ENCODE results near the gene TPRG1L.
A peak's percentile ranks its signal among the peaks of the same experiment; 100 is the strongest.

The TPRG1L gene

GRCh38 chr1:3651026-3651929, 26.5 kb downstream of the TPRG1L start:
- peaks cover 52% of the 10 kb centered on the region for H3K27me3 ChIP-seq (ENCODE audit: insufficient read depth, poor library complexity, severe bottlenecking)
- no peak for DNase-seq (ENCODE audit: low read depth in 1 of 2, low spot score in 1 of 2)
- H3K27ac ChIP-seq (replicated peaks) = no peak overlapping the region
- TF ChIP-seq GABPA (IDR thresholded peaks at IDR 0.05; ENCODE audit: low read depth) = no peak
- no peak for TF ChIP-seq SPI1 (IDR thresholded peaks at IDR 0.05; ENCODE audit: borderline replicate concordance, low read depth)
- no peak for TF ChIP-seq REST (IDR thresholded peaks at IDR 0.05; ENCODE audit: insufficient replicate concordance, low read depth)
- no peak for TF ChIP-seq POLR2AphosphoS5 (IDR thresholded peaks at IDR 0.05; ENCODE audit: low read depth)
- no peak for TF ChIP-seq CTCF (IDR thresholded peaks at IDR 0.05; ENCODE audit: insufficient read depth, low read length)
- H3K4me3 ChIP-seq (replicated peaks; ENCODE audit: insufficient read depth, low read length) = no peak overlapping the region

GRCh38 chr1:3651930-3652547, 27.2 kb downstream of the TPRG1L start, which contains the start of gene TP73:
TSS of gene TP73 (plus strand) at chr1:3652516. CDS start at chr1:3682366, 29,850 bp downstream.
- peaks cover 57% of the 10 kb centered on the region for H3K27me3 ChIP-seq (ENCODE audit: insufficient read depth, poor library complexity, severe bottlenecking)
- DNase-seq (ENCODE audit: low read depth in 1 of 2, low spot score in 1 of 2) = no peak

More at GRCh38 chr1:3651930-3652547, 27.2 kb downstream of the TPRG1L start, which contains the start of gene TP73:
- Histone ChIP-seq H3K27ac (replicated peaks) (no peak within 1 kb of the TSS), H3K4me3 (replicated peaks; ENCODE audit: insufficient read depth, low read length) (peak within 1 kb of the TSS; percentile 26)
- TF ChIP-seq REST (IDR thresholded peaks at IDR 0.05; ENCODE audit: insufficient replicate concordance, low read depth) (no peak), CTCF (IDR thresholded peaks at IDR 0.05; ENCODE audit: insufficient read depth, low read length) (no peak), POLR2AphosphoS5 (IDR thresholded peaks at IDR 0.05; ENCODE audit: low read depth) (no peak), GABPA (IDR thresholded peaks at IDR 0.05; ENCODE audit: low read depth) (no peak), SPI1 (IDR thresholded peaks at IDR 0.05; ENCODE audit: borderline replicate concordance, low read depth) (no peak)

Data from HL-60 (cell line).